HG02943 (cell line): ENCODE data around the gene CCNG2.
A peak's percentile ranks its signal among the peaks of the same experiment; 100 is the strongest.

Source experiments
- ATAC-seq: cut with Tn5 transposase; IDR thresholded peaks from one replicate; pipeline ENCODE4 v1.9.1; 2021; ENCODE audit warnings: mild to moderate bottlenecking, low read depth, moderate library complexity; ENCODE audit not compliant: unreplicated experiment

Gene CCNG2

GRCh38 chr4:77146186-77147078 lies 10.6 kb upstream of the CCNG2 start:
- ATAC-seq: no peak

- no peak for ATAC-seq
Measured at GRCh38 chr4:77147079-77147782, 9.8 kb upstream of the CCNG2 start.

GRCh38 chr4:77148078-77148477 lies 8.9 kb upstream of the CCNG2 start:
- ATAC-seq: no peak

- ATAC-seq: no peak
Measured at GRCh38 chr4:77149789-77150188, 7.2 kb upstream of the CCNG2 start.

- no peak for ATAC-seq
Measured at GRCh38 chr4:77151241-77151640, 5.8 kb upstream of the CCNG2 start.

- ATAC-seq: no peak
Measured at GRCh38 chr4:77152421-77152820, 4.6 kb upstream of the CCNG2 start.

GRCh38 chr4:77153006-77153405 lies 4.0 kb upstream of the CCNG2 start:
- no peak for ATAC-seq

- no peak for ATAC-seq
Measured at GRCh38 chr4:77154065-77154464, 2.9 kb upstream of the CCNG2 start.

- ATAC-seq: no peak
Measured at GRCh38 chr4:77154761-77155499, 2.1 kb upstream of the CCNG2 start.

GRCh38 chr4:77155631-77156452 lies 1.2 kb upstream of the CCNG2 start:
- ATAC-seq: no peak

- ATAC-seq: peak; percentile 93
Measured at GRCh38 chr4:77156533-77156911, 485 bp upstream of the CCNG2 start.

- peak; percentile 42 for ATAC-seq
Measured at GRCh38 chr4:77157859-77158486, 966 bp downstream of the CCNG2 start.

- ATAC-seq: no peak
Measured at GRCh38 chr4:77158487-77158861, 1.5 kb downstream of the CCNG2 start.

GRCh38 chr4:77159806-77160205 lies 2.8 kb downstream of the CCNG2 start:
- no peak for ATAC-seq

GRCh38 chr4:77163641-77164040 lies 6.6 kb downstream of the CCNG2 start:
- no peak for ATAC-seq

GRCh38 chr4:77167173-77167572 lies 10.2 kb downstream of the CCNG2 start:
- ATAC-seq: no peak

GRCh38 chr4:77167866-77168265 lies 10.9 kb downstream of the CCNG2 start:
- ATAC-seq: no peak

GRCh38 chr4:77169481-77169880 lies 12.5 kb downstream of the CCNG2 start:
- ATAC-seq: no peak

GRCh38 chr4:77170926-77171325 lies 13.9 kb downstream of the CCNG2 start:
- no peak for ATAC-seq

GRCh38 chr4:77172336-77172735 lies 15.3 kb downstream of the CCNG2 start:
- ATAC-seq: no peak
